Measurements from ENCODE around the gene WDFY1. TPM values are rescaled to one million over a fixed set of nuclear protein-coding genes. Genes with fewer than 3 reads are reported as not detected.

WDFY1 gene, protein sequence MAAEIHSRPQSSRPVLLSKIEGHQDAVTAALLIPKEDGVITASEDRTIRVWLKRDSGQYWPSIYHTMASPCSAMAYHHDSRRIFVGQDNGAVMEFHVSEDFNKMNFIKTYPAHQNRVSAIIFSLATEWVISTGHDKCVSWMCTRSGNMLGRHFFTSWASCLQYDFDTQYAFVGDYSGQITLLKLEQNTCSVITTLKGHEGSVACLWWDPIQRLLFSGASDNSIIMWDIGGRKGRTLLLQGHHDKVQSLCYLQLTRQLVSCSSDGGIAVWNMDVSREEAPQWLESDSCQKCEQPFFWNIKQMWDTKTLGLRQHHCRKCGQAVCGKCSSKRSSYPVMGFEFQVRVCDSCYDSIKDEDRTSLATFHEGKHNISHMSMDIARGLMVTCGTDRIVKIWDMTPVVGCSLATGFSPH
- polyA plus RNA-seq (ENCODE audit: insufficient read depth in 1 of 5, insufficient read length in 5 of 5, low replicate concordance in 1 of 5): 10 to 100 TPM; 53.7 to 78.0 (median 69.4) TPM
- long read RNA-seq, donor 1, full-length matches to known transcripts: 21 of 21 reads
- long read RNA-seq, donor 1, partial matches to known transcripts: 0 of 21 reads
- long read RNA-seq, donor 1, other reads (novel, unspliced or antisense): 0 of 21 reads
- long read RNA-seq, donor 2, full-length matches to known transcripts: 6 of 6 reads
- long read RNA-seq, donor 2, partial matches to known transcripts: 0 of 6 reads
- long read RNA-seq, donor 2, other reads (novel, unspliced or antisense): 0 of 6 reads
- long read RNA-seq, donor 3, full-length matches to known transcripts: 7 of 7 reads
- long read RNA-seq, donor 3, partial matches to known transcripts: 0 of 7 reads
- long read RNA-seq, donor 3, other reads (novel, unspliced or antisense): 0 of 7 reads
- long read RNA-seq, donor 4, full-length matches to known transcripts: 8 of 8 reads
- long read RNA-seq, donor 4, partial matches to known transcripts: 0 of 8 reads
- long read RNA-seq, donor 4, other reads (novel, unspliced or antisense): 0 of 8 reads
- long read RNA-seq, donor 5, full-length matches to known transcripts: 25 of 36 reads
- long read RNA-seq, donor 5, partial matches to known transcripts: 11 of 36 reads
- long read RNA-seq, donor 5, other reads (novel, unspliced or antisense): 0 of 36 reads
- long read RNA-seq, donor 6, full-length matches to known transcripts: 26 of 26 reads
- long read RNA-seq, donor 6, partial matches to known transcripts: 0 of 26 reads
- long read RNA-seq, donor 6, other reads (novel, unspliced or antisense): 0 of 26 reads
- long read RNA-seq, donor 7, full-length matches to known transcripts: 25 of 30 reads
- long read RNA-seq, donor 7, partial matches to known transcripts: 5 of 30 reads
- long read RNA-seq, donor 7, other reads (novel, unspliced or antisense): 0 of 30 reads
- long read RNA-seq, donor 8, full-length matches to known transcripts: 8 of 8 reads
- long read RNA-seq, donor 8, partial matches to known transcripts: 0 of 8 reads
- long read RNA-seq, donor 8, other reads (novel, unspliced or antisense): 0 of 8 reads

DNA sequence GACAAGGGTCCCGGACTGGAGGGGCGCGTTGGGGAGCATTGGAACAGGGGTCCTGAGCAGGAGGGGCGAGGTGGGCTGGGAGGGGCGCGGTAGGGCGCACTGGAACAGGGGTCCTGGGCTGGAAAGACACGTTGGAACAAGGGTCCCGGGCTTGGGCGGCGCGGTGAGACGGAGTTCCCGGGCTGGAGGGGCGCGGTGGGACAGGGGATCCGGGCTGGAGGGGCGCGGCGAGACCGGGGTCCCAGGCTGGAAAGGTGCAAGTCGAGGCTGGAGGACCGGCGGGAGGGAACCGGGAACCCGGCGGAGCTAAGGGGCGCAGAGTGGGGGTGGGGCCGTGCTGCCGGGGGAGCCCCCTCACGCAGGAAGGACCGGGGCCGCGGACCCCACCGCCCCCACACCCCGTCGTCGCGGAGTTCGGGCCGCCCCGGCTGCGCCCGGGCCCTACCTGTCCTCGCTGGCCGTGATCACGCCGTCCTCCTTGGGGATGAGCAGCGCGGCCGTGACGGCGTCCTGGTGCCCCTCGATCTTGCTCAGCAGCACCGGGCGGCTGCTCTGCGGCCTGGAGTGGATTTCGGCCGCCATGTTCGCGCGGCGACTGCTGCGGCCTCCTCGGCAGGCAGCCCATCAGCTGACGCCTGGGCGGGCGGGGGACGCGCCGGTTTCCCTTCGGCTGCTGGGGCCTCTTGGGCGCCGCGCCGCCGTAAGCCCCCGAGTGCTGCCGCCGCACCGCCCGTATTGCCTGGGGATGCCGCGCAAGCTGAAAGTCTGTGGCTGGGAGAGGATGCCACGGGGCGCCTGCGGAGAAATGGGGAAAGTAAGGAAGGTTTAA is at the start of gene WDFY1:
TSS of gene WDFY1 (minus strand) at position 633 of the 829 bp plus-strand sequence. CDS start at position 582, 51 bp downstream.
- DNase-seq: peak; percentile 86 to 88

DNA sequence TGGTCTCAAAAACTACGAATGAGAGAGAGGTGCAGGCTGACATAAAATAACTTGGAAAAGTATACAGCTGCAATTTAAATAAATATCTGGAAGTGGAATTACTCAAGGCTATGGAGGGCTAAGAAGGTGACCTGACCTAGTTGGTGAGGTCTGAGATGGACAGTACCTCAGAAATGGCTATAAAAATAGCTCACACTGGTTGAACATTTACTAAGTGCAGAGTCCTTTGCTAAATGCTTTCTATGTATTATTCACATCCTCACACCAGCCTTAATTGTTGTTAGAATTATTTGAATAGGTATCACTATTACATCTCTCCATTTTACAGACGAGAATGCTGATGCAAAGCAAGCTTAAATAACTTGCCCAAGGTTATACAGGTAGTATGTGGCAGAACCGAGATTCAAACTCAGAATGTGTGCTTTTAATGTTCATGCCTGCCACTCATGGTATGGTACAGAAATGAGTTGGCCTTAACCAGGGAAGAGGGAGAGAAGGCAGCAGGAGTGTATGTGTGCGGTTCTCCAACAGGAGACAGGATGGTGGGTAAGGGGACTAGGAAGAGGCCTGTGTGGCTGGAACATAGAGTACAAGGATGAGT is 49.5 kb upstream of the WDFY1 start:
- DNase-seq: no peak

DNA sequence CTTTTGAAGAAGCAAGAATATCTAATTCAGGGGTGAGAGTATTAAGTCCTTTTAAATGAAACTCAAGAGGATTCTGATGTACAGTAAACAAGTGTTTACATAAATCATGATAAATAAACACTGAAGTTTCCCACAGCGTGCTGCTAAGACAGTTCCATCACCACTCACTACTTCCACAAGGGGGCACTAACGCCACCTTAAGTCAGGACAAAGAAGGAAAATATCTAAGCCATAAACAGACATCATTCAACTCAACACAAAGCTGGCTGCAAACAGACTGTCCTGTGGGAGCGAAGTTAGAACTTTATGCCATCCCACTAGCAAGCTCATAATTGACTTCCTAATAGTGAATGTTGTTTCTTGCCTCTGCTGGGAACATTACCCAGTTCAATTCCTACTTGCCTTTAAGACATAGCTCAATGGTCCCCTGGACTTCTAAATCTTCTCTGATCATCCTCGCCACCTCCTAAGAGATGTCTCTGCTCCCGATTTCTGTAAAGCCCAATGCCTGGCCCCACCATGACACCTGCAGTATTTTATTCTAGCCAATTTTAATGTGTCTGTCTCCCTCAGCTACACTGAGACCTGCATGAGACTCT is 48.6 kb upstream of the WDFY1 start:
- peak; percentile 67 to 83 for DNase-seq

DNA sequence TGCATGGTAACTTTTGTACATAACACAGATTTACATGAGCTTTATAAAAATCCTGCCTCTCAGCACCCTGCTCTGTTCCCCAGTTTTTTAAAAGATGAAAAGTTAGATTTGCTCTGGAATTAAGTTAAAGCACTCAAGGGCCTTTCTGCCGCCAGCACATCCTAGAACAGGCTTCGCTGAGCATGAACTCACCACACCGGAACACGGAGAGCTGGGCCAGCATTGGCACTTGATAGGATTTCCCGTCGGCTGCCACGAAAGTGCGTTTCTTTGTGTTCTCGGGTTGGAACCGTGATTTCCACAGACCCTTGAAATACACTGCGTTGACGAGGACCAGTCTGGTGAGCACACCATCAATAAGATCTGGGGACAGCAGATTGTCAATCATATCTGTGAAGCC is 46.5 kb upstream of the WDFY1 start:
- no peak for DNase-seq

DNA sequence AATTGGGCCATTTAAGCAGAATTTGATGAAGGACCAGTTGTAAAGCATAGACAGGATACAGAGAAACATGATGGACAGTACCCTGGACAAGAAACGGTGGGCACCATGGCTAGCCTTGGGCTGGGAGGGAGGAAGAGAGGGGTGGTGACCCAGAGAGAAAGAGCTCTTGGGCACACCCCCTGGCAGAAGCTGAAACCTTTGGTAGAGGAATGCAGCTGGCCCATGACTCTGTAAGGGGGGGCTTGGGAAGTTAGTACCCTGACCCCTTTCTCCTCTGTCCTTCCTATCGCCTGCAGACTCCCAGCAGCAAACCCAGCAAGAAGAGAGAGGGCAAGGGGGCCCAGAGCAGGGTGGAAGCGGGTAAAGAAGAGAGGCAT is 44.7 kb upstream of the WDFY1 start:
- DNase-seq: no peak

DNA sequence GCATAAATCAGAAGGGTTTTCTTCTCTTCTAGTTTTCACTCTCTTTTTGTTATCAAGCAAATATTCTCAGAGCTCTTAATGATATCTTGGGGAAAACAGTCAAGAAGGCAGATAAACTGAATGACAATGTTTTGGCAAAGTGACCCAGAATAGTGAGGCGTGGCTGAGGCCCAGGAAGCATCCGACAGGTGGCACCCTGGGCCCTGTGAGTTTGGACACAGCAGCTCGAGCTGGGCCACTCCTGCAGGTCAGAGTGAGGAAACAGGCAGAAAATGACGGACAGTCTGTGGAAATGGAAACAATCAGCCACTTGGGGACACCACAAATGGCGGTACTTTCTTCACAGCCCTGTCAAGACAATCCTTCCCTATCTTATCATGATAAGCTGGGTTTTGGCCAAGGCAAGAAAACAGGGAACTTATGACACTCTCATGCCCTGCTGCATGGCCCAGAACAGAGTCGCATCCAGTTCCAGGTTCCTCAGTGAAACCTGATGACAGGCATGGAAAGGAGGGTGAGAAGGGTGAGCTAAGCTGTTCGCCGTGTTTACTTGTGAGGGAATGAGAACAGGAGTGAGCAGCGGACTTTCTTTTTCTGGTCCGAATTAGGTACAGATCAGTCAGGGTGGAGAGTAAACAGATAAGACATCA is 44.2 kb upstream of the WDFY1 start:
- DNase-seq: no peak

DNA sequence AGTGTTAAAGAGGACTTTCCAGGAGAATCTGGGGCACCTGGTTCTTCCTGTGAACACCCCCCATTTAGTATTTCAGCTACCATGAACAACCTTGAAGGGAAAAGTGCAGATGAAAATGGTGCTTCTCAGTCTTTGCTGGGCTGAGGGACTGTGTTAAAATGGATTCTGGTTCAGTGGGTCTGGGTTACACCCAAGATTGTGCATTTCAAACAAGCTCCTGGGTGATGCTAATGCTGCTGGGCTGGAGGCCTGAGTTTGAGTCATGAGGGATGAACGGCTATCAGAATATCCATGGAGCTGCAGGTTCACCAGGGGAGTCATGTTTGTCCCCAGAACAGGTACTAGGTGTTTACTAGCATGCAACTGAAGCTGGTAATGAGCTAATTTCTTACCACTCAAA is 36.1 kb upstream of the WDFY1 start:
- DNase-seq: no peak

DNA sequence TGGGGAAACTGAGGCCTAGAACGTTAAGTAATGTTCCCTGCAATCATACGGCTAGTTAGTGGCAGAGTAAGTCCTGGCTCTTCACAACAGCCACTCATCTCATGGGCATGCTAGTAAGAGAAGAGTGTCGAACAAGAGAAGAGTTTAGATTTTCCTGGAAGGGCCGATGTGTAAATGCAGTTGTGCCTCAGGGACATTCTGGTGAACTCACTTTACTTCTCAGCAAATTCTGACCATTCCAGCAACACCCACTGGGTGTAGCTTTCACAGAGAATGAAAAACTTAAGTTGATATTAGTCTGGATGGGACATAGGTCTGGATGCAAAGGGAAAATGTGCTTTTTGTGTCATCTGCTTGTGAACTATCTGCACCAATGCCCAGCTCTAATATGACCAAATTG is 35.7 kb upstream of the WDFY1 start:
- DNase-seq: no peak

DNA sequence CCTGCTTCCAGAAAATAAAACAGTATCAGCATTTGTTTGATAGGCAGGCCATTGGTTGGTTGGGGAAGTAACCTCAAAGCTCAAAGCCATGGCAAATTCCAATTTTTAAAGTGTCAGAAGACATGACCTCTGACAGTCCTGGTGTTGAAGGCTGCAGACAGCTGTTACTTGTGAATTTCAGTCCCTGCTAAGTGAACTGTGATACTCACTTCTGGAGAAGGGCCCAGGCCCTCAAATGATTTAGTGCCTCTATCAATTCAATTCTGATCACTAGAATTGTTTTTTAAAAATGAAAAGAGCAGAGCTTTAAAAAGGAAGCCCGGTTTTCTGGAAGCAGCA is 35.2 kb upstream of the WDFY1 start:
- no peak for DNase-seq

DNA sequence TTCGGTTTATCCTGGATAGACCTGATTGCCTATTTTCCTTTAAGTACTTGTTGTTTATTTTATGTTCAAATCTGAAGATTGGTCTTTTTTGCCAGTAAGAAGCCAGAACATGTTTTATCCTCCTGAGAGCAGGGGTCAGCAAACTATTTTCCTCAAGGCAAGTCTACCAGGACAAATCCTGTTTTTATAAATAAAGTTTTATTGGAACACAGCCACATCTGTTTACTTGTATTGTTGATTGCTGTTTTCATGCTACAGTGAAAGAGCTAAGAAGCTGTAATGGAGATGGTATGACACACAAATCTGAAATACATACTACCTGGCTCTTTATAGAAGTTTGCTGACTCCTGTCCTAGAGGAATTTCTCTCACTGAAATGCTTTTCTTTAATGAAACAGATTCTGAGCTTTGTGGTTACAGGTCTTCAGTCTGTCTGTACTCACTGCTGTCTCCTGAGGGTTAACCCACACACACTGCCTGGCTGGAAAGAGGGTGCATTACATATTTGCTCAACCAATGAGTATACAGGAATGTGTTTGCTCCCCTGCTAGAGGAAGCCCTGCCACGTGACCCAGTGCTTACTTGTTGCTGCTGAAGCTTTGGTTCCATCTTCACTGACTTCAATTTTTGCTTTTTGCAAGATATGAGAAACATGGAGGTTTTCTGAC is 34.7 kb upstream of the WDFY1 start:
- DNase-seq: no peak

DNA sequence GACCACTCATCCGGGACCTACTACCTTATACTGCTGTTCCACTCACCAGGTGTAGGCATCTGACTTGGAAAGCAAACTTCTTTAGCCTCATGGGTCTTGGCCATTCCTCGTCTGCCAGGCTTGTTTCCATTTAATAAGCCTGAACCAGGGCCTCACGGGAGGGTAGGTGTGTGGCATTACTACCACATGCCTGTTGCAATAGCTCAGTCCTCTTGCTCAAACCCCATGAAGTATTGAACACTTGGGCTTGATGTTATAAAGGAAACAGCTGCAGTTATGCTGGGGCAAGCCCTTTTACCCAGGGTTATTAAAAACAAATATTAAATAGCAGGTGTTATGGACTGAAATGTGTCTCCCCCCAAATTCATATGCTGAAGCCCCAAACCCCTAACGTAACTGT is 33.3 kb upstream of the WDFY1 start:
- no peak for DNase-seq

DNA sequence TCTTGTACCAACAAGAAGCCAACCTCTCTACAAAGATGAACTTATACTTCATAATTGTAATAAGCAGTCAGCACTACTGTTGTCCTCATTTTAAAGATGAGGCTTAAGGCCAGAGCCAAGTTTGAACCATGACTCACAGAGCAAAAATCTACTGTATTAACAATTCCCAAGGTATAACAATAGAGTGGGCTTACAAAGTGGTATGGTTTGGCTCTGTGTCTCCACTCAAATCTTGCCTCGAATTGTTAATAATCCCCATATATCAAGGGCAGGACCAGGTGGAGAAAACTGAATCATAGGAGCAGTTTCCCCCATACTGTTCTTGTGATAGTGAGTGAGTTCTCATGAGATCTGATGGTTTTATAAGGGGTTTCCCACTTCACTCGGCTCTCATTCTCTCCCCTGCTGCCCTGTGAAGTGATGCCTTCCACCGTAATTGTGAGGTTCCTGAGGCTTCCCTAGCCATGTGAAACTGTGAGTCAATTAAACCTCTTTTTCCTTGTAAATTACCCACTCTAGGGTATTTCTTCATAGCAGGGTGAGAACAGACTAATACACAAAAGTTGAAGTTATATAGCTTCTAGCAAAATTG is 31.6 kb upstream of the WDFY1 start:
- no peak for DNase-seq

DNA sequence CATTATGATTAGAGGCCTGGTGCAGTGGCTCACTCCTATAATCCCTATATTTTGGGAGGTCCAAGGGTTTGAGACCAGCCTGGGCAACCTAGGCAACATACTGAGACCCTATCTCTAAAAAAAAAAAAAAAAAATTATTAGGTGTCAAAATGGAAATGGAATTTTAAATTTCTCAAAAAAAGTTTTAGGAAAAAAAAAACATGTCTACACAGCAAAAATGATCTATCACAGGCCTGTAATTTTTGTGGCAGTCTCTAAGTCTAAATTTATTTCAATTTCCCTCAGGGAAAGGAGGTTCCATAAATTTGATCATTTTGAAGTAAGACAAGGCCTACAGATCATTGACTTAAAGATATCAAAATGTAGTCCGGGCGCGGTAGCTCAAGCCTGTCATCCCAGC is 28.5 kb upstream of the WDFY1 start:
- no peak for DNase-seq

DNA sequence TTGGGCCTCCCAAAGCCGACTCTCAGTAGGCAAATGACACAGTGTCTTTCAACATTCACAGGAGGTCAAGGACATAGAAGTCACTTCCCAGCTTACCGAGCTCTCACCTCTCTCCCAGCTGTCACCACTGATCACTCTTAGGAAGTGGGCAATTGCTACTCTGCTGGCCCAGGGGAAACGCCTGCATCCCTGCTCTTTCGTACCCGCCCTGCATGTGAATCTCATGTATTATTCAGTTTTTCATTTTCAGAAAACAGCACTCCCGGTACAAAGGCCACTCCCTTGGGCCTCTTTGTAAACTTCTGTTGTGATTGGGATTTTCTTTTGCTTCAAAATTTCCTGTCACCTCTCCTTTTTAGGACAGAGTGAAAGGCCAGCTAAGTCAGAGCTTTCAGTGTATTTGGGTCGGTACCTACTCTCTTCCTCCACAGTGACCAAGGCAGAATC is 27.5 kb upstream of the WDFY1 start:
- no peak for DNase-seq

DNA sequence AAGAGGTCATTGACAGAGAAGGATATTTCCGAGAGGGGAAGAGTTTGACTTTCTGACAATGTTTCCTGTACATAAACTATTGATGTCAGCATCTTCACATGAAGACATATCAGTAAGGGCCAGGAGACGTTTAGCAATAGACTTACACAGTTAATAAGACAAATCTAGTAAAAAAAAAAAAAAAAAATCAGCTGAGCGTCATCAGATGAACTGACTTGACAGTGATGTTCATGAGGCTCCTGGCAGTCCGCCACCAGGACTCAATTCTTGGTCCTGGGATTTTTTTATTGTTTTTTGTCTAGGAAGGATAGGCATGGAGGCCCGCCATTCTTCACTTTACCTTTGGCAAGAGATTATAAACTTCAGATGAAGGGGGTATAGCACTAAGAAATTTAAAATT is 26.6 kb upstream of the WDFY1 start:
- DNase-seq: no peak

DNA sequence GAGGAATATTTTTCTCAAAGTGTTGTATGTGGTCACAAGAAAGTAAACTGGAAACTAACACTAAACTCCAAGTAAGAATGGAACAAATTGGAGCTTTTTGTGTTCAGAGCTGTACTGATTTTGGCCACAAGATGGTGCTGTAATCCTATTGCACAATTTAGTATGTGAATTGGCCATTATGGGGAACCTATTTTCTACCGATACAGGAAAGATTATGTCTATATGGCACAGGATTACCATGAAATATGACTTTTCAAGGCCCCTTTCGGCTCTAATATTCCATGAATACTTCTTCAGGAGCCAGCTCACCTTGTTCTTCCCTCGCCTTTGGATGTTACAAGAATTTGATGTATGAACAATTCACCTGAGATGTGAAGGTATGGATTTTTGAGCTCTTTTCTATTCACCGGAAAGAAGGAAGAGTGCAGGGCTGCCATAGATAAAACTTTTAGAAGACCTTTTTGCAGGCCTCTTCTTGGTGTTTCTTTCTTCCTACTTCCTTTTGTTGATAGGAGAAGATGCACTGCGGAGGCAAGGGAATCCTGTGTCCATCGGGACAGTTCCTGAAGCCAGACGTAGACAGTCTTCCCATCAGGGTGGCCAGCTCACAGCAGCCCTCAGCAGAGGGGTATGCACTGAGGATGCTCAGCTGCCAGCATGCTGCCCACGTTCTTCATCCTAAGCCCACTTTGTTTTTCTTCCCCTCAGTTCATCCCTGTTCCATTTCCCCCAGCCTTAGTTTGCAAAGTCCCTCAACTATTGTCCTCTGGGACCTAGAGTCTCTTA is 25.4 kb upstream of the WDFY1 start:
- peak; percentile 36 to 56 for DNase-seq

DNA sequence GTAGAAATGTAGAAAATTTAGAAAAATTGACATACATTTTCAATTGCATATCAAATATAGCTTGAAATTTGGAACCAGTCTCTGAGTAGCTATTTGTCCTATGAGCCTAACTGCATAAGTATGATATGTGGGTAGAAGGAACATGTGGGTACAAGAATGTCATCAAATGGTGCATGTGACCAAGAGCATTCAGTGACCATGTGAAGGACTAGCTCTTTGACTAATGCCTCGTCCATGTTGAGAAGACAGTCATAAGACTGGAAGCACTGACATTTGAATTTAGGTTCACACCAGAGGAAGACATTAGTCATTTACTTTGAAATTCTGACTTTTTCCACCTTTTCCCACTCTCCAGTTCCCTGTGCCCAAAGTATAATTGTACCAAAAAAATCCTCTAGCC is 24.7 kb upstream of the WDFY1 start:
- no peak for DNase-seq

Measured in right lung (tissue), 10 donors.